Dermis microvascular lymphatic vessel endothelial cell (primary cell): ENCODE data around the gene CD2. TPM values are rescaled to one million over a fixed set of nuclear protein-coding genes. Genes with fewer than 3 reads are reported as not detected.

Source experiments
- total RNA-seq: library from RNA; depleted of rRNA; stranded (reverse); fragments of >200 nt; gene quantifications from 2 replicates; pipeline ENCODE4 v1.2.1, GENCODE V29; 2014

The CD2 gene
- total RNA-seq, 1 donor from 2014 or later: not detected

Other genes with a start within 250 kb of the CD2 start
- 19.6 and 24.8 TPM in 2 replicates for gene CD58, start 183.4 kb upstream of the CD2 start, total RNA-seq
- gene IGSF3, start 86.7 kb upstream of the CD2 start, total RNA-seq: 28.4 and 53.7 TPM in 2 replicates
- 153 and 238 TPM in 2 replicates for gene PTGFRN, start 155.5 kb downstream of the CD2 start, total RNA-seq
- gene CD101, start 247.3 kb downstream of the CD2 start, total RNA-seq: 0.39 and 0.51 TPM in 2 replicates